Skin of body (tissue), 2 donors: ENCODE data around the gene FANCC. TPM values are rescaled to one million over a fixed set of nuclear protein-coding genes. Genes with fewer than 3 reads are reported as not detected.

ENCODE experiments used
- DNase-seq: peaks from one replicate; lab custom pipeline; 2025; lab: John Stamatoyannopoulos, UW
- total RNA-seq: library from RNA; depleted of rRNA; stranded (reverse); fragments of >200 nt; gene quantifications from one replicate; pipeline ENCODE4 v1.2.3, GENCODE V29; 2014

Gene FANCC
- total RNA-seq, 1 donor from 2014 or later = 16.1 TPM

DNA sequence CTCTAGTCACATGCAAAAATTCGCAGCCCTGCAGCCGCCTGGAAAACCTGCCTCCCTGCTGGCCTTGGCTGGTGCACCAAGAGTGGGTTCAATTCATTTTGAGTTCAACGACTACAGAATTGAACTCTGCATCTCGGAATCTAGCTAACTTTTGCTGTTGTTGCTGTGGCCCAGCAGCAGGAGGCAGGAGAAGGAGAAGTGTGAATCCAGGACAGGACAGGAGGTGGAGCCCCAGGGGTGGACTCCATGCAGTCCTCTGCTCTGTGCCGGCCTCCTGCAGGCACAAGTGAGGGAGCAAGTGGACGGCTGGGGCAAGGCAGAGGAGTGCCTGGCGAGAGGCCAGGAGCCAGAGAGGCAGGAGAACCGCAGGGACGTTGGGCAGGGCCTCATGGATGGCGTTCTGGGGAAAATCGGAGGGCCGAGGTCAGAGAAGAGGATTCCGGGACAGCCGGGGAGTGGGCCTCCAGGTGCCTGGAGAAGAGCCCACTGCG lies 214.2 kb downstream of the FANCC start:
- DNase-seq = no peak

DNA sequence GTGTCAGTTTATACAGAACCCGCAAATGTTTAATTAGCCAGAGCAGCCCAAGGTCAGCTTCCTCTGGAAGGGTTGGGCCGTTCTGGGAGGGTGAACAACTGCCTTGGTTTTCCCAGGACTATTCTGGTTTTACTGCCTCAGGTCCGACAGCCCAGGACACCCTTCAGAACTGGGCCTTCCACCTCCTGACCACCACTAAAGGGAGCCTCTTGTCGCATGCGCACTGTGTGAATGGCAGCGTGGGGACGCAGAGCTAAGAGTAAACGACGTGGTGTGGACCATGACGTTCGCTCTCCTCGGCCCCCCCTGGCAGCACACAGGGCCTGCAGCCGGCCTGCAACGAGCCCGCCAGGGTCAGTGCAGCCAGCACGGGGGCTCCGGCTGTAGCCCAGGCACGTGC lies 214.9 kb downstream of the FANCC start:
- DNase-seq = no peak

DNA sequence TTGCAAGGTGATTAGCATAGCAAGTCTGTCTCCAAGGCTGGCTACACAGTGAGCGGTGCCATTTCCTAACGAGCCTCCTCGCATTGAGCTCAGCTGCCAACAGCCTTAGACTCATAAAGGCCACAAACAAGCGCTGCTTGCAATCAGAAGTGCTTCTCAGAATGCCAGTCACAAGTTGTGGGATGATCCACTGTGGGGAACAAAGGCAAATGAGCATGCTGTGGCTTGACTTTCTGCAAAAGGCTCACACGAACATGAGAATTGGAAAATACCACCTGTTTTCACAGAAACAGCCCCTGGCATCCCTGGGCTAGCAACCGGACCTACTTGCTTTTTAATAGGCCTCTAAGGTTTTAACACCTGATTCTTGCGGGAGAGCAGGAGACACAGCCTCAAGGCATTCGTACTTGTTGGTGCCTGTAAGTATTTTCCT lies 215.5 kb downstream of the FANCC start:
- peak; percentile 61 for DNase-seq

DNA sequence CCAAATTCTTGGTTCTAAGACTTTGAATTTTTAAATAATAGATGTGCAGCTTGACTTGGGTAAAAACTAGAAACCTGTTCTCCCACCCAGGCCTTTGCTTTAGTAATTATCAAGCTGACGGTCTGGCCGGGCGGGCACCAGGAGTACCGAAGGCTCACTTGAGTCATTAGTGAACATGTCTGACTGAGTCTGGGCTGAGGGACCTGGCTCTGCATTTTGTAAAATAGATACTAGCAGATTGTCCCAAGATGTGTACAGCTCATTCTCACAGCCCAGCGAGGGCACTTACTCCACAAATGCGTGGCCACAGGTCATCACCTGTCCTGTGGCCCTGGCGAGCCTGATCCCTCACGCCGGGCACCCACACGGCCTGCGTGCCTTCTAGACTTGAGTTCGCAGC lies 216.2 kb downstream of the FANCC start:
- DNase-seq = no peak

DNA sequence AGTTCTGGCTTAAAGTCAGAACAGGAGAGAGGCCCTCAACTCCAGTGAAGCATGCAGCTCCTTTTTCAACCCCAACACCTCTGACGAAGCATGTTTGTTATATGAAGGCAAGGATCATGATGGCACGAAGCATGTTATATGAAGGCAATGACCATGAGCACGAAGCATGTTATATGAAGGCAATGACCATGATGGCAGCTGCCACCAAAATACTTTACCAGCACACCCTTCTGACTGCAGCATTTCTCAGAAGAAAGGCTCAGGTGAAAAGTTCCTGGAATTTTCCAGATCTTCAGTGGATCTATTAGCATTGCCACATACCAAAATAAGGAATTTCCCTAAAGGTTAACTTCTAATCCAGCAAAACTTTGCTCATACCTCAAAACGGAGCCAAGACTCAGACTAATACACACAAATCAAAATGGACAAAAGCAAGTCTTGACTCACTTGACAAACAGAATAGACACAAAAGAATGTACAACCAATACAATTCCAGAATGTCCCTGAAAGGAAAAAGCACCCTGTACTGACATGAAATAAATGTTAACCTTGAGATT lies 217.4 kb downstream of the FANCC start:
- DNase-seq = no peak

DNA sequence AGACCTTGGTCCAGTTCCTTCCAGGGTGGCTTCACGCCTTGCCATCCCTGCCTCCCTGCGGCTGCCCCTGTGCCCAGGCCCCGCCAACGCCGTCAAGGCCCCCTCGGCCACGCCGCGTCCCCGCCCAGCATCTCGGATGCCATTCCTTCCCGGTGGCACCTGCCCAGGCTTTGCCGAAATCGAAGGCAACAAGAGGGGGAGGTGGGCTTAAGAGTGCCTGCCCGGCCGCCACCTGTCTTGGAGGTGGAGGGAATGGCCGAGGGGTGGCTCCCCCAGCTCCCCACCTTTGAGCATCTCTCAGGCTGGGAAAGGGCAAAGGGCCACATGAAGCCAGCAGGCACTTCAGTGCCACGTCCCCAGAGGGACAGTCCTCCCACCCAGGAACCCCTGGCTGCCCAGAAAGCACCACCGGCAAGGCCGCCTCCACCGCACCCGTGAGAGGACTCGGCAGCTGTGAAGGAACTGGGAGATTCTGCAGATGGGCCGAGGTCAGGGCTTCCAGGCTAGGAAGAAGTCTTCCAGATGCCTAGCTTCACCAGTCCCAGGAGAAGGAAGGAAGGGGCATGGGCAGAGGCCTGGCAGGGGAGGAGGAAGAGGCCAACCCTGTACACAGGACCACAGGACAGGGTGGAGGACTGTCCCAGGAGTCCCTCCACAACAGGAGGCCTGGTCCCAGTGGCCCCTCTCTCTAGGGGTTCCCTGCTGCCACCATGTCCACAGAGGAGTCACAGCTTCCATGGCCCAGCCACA lies 218.0 kb downstream of the FANCC start:
- no peak for DNase-seq

- DNase-seq = no peak
These were observed 219.1 kb downstream of the FANCC start for GRCh38 chr9:95098391-95098921.

- DNase-seq = no peak
These were observed 220.2 kb downstream of the FANCC start for GRCh38 chr9:95097279-95097678.

GRCh38 chr9:95096807-95097206 lies 220.7 kb downstream of the FANCC start:
- DNase-seq = no peak

- no peak for DNase-seq
These were observed 221.1 kb downstream of the FANCC start for GRCh38 chr9:95096381-95096780.

DNA sequence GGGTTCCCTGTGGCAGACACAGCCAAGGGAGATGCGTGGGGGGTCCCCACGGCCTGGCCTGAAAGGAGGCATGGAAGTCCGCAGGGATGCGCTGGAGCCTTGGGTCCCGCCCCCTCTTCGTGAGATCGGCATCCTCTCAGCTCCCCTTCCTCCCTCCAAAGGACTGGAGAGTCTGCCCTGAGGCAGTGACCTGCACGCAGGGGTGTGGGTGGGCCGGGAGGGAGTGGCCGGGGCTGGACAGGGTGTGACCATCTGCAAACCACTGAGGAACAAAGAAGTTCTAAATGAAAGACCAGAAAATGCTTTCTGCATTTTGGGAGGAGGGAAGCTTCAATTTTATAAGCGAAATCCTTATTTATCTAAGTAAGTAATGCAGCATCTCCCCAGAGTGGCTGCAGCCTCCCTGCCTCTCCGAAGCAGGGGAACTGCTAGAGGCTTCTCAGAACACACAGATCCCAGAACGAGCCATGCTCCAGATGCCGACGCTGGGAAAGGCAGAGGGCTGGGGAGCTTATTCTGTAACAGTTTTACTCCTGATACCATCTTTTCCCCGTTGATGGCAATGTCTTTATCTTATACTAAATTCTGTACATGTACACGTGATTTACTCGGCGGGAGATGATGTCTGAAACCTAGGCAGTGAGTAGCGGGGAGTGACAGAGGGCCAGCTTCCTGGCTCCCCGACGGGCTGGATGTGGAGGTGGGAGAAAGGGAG lies 221.7 kb downstream of the FANCC start:
- DNase-seq = no peak

- no peak for DNase-seq
These were observed 223.5 kb downstream of the FANCC start for GRCh38 chr9:95094002-95094401.

DNA sequence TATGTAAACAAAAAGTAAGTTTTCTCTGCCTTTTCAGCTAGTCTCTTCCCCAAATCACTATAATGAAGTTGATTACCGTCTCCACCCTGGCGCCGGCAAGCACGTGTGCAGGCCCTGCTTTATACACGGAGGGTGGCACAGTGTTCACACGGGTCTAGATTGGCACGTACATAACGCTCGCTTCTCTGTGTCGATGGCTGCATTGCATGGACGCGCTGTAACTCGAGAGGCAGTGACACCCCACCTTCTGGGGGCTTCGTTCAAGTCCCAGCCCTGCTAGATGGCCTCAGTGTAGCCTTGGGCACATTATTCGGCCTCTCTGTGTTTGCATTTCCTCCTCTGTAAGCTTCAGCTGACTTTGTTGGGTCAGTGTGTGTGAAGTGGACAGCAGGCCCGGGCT lies 223.9 kb downstream of the FANCC start:
- no peak for DNase-seq

DNA sequence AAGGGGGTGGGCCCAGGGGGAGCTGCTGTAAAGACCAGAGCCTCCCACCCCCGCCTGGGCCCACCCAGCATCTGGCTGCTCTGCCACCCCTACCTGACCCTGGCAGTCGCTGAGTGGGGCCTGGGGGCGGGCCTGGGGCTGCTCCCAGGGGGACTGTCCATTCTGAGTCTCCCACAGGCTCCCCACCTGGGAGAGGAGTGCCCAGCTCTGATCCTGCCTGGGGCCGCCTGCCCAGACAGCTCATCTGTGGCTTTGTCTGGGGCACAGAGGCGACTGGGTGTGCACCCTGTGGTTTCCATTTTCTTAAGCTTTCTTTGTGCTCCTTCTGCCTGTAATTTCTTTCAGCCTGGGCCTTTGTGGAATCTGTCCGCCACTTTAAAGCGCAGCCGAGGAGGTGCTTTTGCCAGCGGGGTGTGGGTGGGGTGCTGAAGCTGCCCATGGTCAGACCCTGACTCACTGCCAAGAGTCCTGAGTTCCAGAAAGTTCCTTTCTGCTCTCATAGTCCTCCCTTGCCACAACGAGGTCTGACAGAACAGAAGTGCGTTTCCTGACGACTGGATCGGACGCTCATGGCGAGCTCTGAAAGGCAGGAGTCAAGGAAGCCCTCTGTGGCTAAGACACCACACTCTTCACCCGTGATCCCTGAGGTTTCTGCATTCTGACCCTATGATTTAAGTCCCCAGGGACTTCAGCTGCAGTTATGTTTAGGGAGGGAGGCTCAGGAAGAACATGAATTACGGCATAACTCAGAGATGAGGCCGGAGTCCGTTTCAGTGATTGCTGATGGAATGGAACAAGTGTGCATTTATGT lies 225.0 kb downstream of the FANCC start:
- DNase-seq = peak; percentile 13

DNA sequence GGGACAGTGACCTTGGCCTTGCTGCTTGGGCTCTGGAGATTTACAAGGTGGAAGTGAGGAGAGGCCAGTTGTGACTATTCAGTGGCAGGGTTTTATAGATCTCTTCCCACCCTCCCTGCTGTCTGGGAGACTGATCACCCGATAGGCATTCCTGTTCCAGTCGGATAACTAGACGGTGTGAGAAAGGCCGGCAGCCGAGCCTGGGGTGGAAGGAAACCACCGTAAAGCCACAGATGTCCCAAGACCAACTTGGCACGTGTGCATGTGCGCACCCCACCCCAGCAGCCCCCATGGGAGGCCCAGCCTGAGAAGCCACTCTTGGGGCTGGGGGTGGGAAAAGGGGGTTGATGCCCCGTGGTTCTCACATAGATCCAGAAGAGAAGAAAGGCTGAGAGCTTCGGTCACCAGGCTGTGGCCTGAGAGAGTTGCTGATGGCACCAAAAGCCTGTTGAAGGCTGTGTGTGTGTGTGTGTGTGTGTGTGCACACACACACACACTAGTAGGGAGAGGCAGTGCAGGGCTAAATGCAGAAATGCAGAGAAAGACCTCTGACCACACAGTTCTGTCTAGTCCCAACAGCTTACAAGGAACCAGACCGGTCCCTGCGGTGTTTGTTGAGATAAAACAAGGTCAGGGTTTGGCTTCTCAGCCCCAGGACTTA lies 225.8 kb downstream of the FANCC start:
- DNase-seq = no peak

DNA sequence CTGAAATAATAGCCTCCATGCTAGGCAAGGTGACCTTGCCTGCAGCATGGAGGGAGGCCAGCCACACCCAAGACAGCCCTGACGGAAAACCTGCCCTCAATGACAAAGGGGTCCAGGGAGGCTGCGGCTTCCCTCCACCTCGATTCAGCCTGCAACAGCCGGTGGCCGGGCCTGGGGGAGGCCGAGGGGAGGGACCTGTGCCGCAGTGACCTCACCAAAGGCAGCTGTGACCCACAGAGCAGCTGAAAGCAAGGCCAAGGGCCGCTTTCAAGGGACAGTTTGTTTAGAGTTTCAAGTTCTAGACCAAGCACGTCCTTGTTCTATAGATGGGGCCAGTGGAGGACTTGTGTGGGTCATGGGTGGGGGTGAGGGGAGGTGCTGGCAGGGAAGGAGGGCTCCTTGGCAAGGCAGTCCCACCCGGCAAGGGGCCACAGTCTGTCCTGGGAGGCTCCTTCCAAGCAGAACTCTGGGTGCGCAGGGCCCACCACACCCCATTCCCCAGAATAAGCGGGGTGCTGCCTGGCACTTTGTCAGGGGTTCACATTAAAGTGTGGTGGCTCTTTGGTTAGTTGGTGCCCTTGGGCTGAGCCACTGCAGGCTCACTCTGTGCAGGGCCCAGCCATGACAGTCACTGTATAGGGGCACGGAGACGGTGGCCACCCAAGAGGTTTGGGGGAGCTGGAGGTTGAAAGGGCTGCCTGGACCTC lies 226.5 kb downstream of the FANCC start:
- DNase-seq = no peak

DNA sequence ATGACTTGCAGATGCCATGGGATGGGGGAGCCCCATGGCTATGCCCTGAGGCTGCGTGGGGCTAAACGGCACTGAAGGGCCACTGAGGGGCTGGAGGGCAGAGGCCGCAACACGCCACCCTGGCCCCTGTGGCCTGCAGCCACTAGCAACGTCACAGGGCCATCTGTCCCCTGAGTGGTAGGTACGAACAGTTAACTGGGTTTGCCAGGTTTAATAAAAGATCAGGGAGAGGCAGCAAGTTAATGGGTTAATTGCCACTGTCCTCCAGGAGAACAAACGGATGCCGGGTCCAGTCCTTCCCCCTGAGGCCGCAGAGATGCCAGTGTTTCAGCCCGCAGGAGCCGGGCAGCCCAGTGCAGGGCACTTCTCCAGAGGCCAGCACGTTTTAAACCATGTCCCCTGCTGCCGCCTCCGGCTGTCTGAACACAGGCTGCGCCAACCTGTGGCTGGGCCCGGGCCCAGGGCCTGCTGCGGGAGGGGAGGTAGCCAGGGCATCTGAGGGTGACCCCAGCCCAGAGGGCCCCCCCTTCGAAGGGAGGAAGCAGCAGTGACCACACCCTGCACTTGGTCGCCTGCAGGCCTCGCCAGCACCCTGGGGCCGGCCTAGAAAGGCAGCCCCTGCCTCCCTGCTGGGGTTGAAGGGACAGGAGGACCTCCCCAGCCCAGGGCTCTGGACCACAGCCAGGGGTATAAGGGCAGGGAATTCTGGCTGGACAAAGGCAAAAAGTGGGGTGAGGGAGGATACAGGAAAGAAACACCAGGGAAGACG lies 227.3 kb downstream of the FANCC start:
- DNase-seq = no peak

DNA sequence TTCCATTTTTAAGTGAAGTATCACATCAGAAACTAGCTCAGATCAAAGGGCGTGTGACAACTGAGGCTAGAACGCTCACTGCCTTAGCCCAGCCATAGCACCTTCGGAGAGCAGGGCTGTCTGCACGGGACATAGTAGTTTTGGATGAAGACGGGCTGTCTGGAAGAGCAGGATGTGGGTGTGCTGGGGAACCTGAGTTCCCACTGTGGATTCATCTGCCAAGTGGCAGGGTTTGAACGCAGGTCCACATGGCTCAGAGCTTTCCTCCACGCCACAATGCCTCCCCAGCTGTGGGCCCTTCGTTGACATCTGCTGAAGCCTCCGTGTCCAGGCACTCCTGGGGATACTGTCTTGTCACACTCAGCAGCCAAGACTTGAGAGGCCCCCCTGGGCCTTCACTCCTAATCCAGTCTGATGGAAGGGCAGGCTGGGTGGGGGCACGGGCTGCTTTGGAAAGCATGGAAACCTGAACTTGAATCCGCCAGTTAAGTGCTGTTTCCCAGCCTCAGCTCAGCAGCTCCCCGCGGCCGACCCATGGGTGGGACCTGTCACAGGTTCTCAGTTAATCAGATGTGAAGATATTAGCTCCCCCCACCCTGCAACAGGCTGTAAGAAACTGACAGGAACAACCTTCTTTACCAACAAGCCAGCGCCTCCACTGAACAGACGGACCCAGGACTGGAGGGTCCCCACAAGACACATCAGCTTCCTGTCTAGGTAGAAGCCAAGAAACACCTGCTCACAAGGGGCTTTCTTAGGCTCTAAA lies 228.1 kb downstream of the FANCC start:
- DNase-seq = no peak
